HL-60 (cell line): ENCODE results near the gene ITPR3.
A peak's percentile ranks its signal among the peaks of the same experiment; 100 is the strongest.

ENCODE experiments used
- DNase-seq, 2 experiments: peaks; one replicate each; pipeline ENCODE4 v3.0.0-alpha.2; 2010 to 2020; ENCODE audit warnings: low read depth in 1 of 2, low spot score in 1 of 2
- H3K27ac ChIP-seq: fragments of 250-450 bp; sonication (Bioruptor Pico); replicated peaks from 2 replicates; pipeline ENCODE4 v1.5.1; 2020; ENCODE audit warnings: mild to moderate bottlenecking, moderate library complexity
- H3K27me3 ChIP-seq: fragments of 250-450 bp; sonication (Bioruptor Pico); 2 replicates; pipeline ENCODE4 v1.5.1; 2021; ENCODE audit warnings: mild to moderate bottlenecking, moderate library complexity; ENCODE audit not compliant: insufficient read depth, poor library complexity, severe bottlenecking
- H3K4me3 ChIP-seq: replicated peaks from 2 replicates; pipeline ENCODE4 v1.5.1; 2011; ENCODE audit warnings: mild to moderate bottlenecking, control low read depth, low read length; ENCODE audit not compliant: insufficient read depth
- CTCF ChIP-seq: IDR thresholded peaks from one replicate; pipeline ENCODE4 v1.5.1; 2011; ENCODE audit warnings: low read length, control low read depth, inconsistent platforms; ENCODE audit not compliant: insufficient read depth
- GABPA ChIP-seq: IDR thresholded peaks from 2 replicates; pipeline ENCODE4 v1.6.1; 2012; ENCODE audit warnings: low read depth
- POLR2AphosphoS5 ChIP-seq: IDR thresholded peaks from 2 replicates; pipeline ENCODE4 v1.6.1; 2012; ENCODE audit warnings: low read depth
- REST ChIP-seq: IDR thresholded peaks from 2 replicates; pipeline ENCODE4 v1.6.1; 2012; ENCODE audit warnings: low read depth; ENCODE audit not compliant: insufficient replicate concordance
- SPI1 ChIP-seq: IDR thresholded peaks from 2 replicates; pipeline ENCODE4 v1.6.1; 2012; ENCODE audit warnings: low read depth, mild to moderate bottlenecking, borderline replicate concordance

The ITPR3 gene

GRCh38 chr6:33711140-33712129, 90.3 kb downstream of the ITPR3 start, which contains the start of gene UQCC2:
Gene UQCC2, minus strand, starts transcription at chr6:33711700. Its CDS starts 14 bp downstream, at chr6:33711686.
- Histone ChIP-seq H3K27ac (peak within 1 kb of the TSS; percentile 99), H3K27me3 (no peaks in the 10 kb centered on the region), H3K4me3 (peak within 1 kb of the TSS; percentile 56)
- DNase-seq = peak; percentile 90 to 95
- TF ChIP-seq POLR2AphosphoS5 (peak; percentile 88; the same call in 1 of the 2 replicates), GABPA (no peak), SPI1 (no peak), REST (peak; percentile 80), CTCF (peak; percentile 52)

GRCh38 chr6:33712914-33713313, 91.8 kb downstream of the ITPR3 start:
- no peaks in the 10 kb centered on the region for H3K27me3 ChIP-seq
- no peak overlapping the region for H3K27ac ChIP-seq
- DNase-seq = no peak
- no peak for TF ChIP-seq CTCF
- no peak for TF ChIP-seq GABPA
- no peak for TF ChIP-seq POLR2AphosphoS5
- TF ChIP-seq SPI1 = no peak
- TF ChIP-seq REST = no peak
- no peak overlapping the region for H3K4me3 ChIP-seq

GRCh38 chr6:33713786-33714185, 92.7 kb downstream of the ITPR3 start:
- no peak overlapping the region for H3K27ac ChIP-seq

More at GRCh38 chr6:33713786-33714185, 92.7 kb downstream of the ITPR3 start:
- H3K4me3 ChIP-seq = no peak overlapping the region
- H3K27me3 ChIP-seq = no peaks in the 10 kb centered on the region
- no peak for DNase-seq
- TF ChIP-seq GABPA (no peak), POLR2AphosphoS5 (no peak), SPI1 (no peak), CTCF (no peak), REST (no peak)
